ENCODE measurements around the gene OR51S1.
"Not testable (repeated sequence)": the region's sequence is repeated elsewhere in the genome, so short reads cannot be mapped to it uniquely, and the experiment has no call there.

Gene OR51S1

DNA sequence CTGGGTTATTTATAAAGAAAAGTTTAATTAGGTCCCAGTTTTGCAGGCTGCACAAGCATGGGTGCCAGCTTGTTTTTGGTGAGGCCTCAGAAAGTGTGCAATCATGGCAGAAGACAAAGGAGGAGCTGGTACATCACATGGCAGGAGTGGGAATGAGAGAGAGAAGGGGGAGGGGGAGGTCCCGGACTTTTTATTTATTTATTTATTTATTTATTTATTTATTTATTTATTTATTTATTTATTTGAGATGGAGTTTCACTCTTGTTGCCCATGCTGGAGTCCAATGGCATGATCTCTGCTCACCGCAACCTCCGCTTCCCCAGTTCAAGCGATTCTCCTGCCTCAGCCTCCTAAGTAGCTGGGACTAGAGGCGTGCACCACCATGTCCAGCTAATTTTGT lies 47.7 kb downstream of the OR51S1 start:
- not testable (repeated sequence) for DNase-seq

DNA sequence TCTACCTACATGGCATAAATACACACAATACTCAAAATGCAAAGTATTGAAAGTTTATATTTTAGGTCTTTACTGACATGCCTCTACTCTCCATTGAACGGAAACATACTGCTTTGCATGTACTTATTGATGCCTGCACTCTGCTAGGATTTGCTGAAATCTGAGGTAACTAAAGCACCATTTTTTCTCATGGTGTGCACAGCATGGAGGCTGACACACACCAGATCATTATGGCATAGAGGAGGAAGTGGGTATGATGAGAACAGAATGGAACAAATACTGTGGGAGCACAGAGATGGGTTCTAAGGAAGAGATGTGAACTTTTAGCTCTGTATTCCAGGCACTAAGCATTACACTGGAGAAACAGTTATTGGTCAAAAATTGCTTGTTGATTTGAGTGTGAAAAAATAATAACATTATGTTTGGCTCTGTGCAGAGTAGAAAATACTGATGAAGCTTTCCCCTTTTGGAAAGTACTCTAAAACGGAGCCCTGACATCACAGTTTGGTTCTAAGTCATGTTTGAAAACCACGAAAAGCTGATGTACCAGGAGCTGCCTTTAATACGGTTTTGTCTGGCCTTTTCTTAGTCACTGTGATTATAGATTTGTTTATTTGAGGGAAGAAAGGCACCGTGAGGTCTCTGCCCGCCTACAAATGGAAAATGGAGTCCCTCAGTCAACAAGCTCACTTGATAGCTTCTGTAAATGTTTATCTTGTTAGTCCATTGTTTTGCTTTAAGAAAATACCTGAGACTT lies 50.4 kb downstream of the OR51S1 start:
- no peak for DNase-seq
